Right atrium auricular region (tissue), 2 donors: ENCODE results near the gene CKM. TPM values are rescaled to one million over a fixed set of nuclear protein-coding genes. Genes with fewer than 3 reads are reported as not detected.
A peak's percentile ranks its signal among the peaks of the same experiment; 100 is the strongest.

Experiments used
- DNase-seq: peaks from one replicate; pipeline ENCODE4 v3.0.0-alpha.2; 2019; ENCODE audit warnings: low spot score
- H3K27ac ChIP-seq, 2 donors: fragments of 200-600 bp; sonication (generic); 1 replicate in 1 of 2; 2 replicates in 1 of 2; pipeline ENCODE4 v1.5.1; 2016 to 2019
- H3K27me3 ChIP-seq, 2 donors: fragments of 200-600 bp; sonication (generic); one replicate each; pipeline versions ENCODE4 v1.5.1 to v1.6.0; 2017 to 2019
- H3K36me3 ChIP-seq: fragments of 200-600 bp; sonication (generic); one replicate; pipeline ENCODE4 v1.5.1; 2016
- H3K4me1 ChIP-seq, 2 donors: fragments of 200-600 bp; sonication (generic); one replicate each; pipeline versions ENCODE4 v1.5.1 to v1.6.0; 2017 to 2019
- H3K4me3 ChIP-seq, 2 donors: fragments of 200-600 bp; sonication (generic); 1 replicate in 1 of 2; 2 replicates in 1 of 2; pipeline ENCODE4 v1.5.1; 2017 to 2019; ENCODE audit warnings: mild to moderate bottlenecking in 1 of 2, moderate library complexity in 1 of 2
- H3K9me3 ChIP-seq, 2 donors: fragments of 200-600 bp; sonication (generic); one replicate each; pipeline ENCODE4 v1.5.1; 2019
- total RNA-seq, 2 donors: library from RNA; depleted of rRNA; stranded (reverse); fragments of >200 nt; gene quantifications; one replicate each; pipeline ENCODE4 v1.1.0, GENCODE V29; 2016
- TF ChIP-seq, protein P1 (sequence below), 2 donors: fragments of 200-600 bp; sonication (generic); IDR thresholded peaks; one replicate each; pipeline ENCODE4 v1.5.1; 2019; ENCODE audit warnings: antibody characterized with exemption in 2 of 2

Gene CKM
- total RNA-seq, 2 donors from 2014 or later, result 3,033 to 6,121 TPM

DNA sequence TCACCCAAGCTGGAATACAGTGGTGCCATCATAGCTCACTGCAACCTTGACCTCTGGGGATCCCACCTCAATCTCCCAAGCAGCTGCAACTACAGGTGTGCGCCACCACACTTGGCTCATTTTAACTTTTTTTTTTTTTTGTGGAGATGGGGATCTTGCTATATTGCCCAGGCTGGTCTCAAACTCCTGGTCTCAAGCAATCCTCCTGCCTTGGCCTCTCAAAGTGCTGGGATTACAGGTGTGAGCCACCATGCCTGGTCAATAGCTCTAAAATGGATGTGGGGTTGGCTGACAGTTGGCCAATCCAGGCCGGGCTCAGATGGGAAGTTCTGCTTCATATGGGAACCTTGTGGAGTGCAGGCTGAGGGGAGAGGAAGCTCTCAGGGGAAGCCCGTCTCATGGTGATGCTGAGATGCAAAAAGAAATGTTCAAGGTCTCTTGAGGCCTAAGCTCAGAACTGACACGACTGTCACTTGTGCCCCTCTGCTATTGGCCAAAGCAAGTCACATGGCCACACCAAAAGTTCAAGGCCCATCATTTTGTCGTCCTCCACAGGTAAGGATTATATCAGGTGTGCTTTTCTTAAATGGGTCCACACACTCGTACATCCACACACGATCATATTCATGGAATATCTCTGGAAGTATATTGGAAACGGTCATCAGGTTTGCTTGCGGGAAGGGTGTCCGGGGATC, 11.1 kb upstream of the CKM start:
- TF ChIP-seq, protein P1, sequence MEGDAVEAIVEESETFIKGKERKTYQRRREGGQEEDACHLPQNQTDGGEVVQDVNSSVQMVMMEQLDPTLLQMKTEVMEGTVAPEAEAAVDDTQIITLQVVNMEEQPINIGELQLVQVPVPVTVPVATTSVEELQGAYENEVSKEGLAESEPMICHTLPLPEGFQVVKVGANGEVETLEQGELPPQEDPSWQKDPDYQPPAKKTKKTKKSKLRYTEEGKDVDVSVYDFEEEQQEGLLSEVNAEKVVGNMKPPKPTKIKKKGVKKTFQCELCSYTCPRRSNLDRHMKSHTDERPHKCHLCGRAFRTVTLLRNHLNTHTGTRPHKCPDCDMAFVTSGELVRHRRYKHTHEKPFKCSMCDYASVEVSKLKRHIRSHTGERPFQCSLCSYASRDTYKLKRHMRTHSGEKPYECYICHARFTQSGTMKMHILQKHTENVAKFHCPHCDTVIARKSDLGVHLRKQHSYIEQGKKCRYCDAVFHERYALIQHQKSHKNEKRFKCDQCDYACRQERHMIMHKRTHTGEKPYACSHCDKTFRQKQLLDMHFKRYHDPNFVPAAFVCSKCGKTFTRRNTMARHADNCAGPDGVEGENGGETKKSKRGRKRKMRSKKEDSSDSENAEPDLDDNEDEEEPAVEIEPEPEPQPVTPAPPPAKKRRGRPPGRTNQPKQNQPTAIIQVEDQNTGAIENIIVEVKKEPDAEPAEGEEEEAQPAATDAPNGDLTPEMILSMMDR (IDR thresholded peaks at IDR 0.05), result no peak
- H3K36me3 ChIP-seq, result no peaks in the 10 kb centered on the region
- H3K9me3 ChIP-seq, result no peaks in the 10 kb centered on the region
- no peak for DNase-seq
- H3K27me3 ChIP-seq, result no peaks in the 10 kb centered on the region
- no peak overlapping the region for H3K27ac ChIP-seq
- peaks cover 0 to 5% of the 10 kb centered on the region in 2 donors for H3K4me1 ChIP-seq
- H3K4me3 ChIP-seq, result no peak overlapping the region

DNA sequence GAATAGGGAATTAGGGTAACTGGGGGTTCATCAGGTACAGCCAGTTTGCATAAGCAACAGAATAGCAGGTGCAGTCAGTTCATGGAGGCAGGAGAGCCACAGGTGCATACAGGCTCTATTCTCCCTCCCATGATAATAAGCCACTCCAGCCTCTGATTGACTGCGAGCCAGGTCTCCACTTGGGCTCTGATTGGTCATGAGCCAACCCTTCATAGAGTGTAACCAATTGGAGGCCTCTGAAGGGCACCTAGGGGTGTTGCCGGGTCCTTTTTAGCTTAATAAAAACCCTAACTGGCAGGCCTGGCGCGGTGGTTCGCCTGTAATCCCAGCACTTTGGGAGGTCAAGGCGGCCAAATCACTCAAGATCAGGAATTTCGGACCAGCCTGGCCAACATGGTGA, 8.7 kb upstream of the CKM start:
- TF ChIP-seq, protein P1 (IDR thresholded peaks at IDR 0.05), result no peak
- no peaks in the 10 kb centered on the region for H3K9me3 ChIP-seq
- no peak overlapping the region for H3K4me3 ChIP-seq
- H3K27ac ChIP-seq, result no peak overlapping the region
- H3K27me3 ChIP-seq, result no peaks in the 10 kb centered on the region
- no peak for DNase-seq
- H3K4me1 ChIP-seq, result peaks cover 0 to 3% of the 10 kb centered on the region in 2 donors
- no peaks in the 10 kb centered on the region for H3K36me3 ChIP-seq

DNA sequence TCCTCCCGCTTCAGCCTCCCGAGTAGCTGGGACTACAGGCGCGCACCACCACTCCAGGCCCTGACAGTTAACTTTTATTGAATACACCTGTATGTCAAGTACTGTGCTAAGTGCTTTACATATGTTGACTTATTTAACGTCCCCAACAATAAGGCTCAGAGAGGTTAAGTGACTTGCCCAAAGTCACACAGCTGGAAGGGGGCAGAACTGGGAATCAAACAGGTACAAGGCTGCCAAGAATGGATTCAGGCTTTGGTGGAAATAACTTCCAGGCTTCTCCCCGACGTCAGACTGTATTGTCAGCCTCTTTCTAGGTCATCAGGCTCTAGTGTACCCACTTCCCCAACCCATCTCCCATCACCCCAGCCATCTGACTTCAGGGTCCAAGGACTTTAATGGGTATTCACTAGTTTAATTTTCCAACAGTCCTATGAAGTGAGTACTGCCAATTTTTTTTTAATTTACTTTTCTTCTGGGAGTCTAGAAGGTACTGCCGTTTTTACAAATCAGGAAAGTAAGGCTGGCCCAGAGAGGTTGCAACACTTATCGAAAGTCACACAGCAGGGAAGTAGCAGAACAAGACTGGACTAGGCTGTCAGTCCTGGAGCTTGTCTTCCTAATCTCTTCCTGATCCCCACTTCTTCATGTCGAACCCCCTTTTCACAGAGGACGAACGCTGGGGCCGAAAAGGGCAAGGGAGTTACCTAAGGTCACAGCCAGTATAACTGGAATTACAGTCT, 4.9 kb upstream of the CKM start:
- Histone ChIP-seq H3K9me3 (no peaks in the 10 kb centered on the region), H3K36me3 (no peaks in the 10 kb centered on the region), H3K27ac (no peak overlapping the region), H3K27me3 (no peaks in the 10 kb centered on the region), H3K4me1 (peaks cover 0 to 19% of the 10 kb centered on the region in 2 donors), H3K4me3 (no peak overlapping the region)
- no peak for DNase-seq
- TF ChIP-seq, protein P1 (IDR thresholded peaks at IDR 0.05), result no peak

DNA sequence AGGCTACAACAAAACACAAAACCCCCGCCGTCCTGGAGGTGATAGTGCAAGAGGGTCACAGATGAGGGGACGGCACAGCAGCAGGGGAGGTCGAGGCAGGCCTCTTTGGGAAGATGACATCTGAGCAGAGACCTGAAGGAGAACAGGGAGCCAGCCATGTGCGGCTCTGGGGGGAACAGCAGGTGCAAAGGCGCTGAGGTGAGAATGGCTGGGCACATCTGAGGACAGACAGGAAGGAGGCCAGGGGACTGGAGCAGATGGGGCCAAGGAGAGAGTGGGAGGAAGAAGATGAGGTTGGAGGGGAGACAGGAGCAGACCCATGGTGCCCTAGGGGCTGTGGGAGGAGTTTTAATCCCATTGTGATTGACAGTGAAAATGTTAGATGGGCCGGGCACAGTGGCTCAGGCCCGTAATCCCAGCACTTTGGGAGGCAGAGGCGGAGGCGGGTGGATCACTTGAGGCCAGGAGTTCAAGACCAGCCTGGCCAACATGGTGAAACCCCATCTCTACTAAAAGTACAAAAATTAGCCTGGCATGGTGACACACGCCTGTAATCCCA, 1.8 kb upstream of the CKM start:
- Histone ChIP-seq H3K9me3 (no peaks in the 10 kb centered on the region), H3K27ac (peak overlapping the region; percentile 86 to 95), H3K27me3 (no peaks in the 10 kb centered on the region), H3K4me3 (peak overlapping the region; percentile 35 to 56), H3K36me3 (peaks cover 2% of the 10 kb centered on the region), H3K4me1 (peaks cover 0 to 20% of the 10 kb centered on the region in 2 donors)
- no peak for DNase-seq
- TF ChIP-seq, protein P1 (IDR thresholded peaks at IDR 0.05), result no peak

DNA sequence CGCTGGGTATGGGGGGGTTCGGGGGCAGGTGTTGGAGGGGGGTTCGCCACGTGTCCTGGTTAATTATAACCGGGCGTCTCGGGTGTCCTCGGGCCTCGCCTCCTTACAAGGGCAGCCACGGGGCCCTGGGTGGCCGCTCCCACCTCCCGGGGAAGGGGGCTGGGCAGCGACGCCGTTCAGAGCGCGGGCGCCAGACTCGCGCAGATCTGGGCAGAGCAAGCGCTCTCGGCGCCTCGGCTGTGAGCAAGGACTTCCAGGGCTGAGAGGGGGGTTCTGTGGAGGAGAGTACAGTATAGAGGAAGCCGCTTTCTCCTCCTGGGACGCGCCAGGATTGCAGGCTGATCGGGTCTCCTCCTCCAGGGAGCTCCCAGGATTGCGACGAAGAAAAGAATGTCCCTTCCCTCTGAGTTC, 1.0 kb upstream of the CKM start:
- TF ChIP-seq, protein P1 (IDR thresholded peaks at IDR 0.05), result no peak
- no peaks in the 10 kb centered on the region for H3K9me3 ChIP-seq
- peak overlapping the region; percentile 56 for H3K4me3 ChIP-seq
- peak; percentile 67 for DNase-seq
- H3K27me3 ChIP-seq, result no peaks in the 10 kb centered on the region
- peak overlapping the region; percentile 86 to 95 for H3K27ac ChIP-seq
- H3K36me3 ChIP-seq, result peaks cover 9% of the 10 kb centered on the region
- H3K4me1 ChIP-seq, result peaks cover 0 to 26% of the 10 kb centered on the region in 2 donors
